GM18909 (cell line): ENCODE data around the gene ETFB.

Source experiments
- ATAC-seq: cut with Tn5 transposase; IDR thresholded peaks from one replicate; pipeline ENCODE4 v1.9.1; 2021; ENCODE audit warnings: mild to moderate bottlenecking; ENCODE audit not compliant: unreplicated experiment, poor library complexity

ETFB gene

DNA sequence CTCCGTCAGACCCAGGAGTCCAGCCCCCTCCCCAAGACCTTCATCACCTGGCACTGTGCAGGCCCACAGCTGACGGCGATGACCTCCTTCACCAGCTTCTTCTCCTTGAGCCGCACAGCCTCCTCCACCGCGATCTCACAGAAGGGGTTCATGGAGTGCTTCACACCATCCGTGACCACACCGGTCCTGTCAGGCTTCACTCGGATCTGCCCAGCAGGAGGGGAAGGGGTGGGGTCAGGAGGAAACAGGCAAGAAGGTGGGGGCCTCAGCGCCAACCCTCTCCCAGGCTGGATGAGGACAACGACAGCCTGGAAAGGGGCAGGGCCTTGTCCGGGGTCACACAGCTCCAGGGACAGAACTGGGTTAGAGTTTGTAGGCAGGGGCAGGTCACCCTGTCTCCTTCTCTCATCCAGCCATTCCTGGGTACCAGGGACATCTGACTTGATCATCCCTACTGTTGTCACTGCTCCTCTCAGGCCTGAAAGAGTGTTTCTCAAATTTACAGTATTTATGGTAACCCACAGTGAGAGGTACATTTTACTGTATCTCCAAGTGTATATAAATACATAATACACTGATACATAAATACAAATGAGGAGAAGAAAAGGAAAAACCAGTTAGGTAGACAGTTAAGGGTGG is 12.0 kb downstream of the ETFB start:
- ATAC-seq = no peak

DNA sequence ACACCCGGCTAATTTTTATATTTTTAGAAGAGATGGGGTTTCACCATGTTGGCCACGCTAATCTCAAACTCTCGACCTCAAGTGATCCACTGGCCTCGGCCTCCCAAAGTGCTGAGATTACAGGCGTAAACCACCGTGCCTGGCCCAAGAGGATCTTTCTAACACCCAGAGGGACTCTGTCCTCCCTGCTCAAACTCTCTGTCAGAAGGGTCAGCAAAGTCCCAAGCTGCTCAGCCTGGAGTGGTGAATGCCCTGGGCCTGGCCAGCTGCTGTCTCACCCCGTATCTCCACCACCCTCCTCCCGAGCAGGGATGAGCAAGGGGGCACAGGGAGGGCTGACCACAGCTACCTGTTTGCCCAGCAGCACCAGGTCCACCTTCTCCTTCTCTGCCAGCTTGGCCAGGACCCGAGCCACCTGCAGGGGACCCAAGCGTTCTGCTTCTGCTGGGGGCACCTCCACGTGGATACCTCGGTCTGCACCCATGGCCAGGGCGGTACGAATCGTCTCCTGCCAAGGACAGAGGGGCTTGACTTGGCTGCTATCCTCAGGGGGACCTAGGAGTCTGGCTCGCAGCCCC is 13.3 kb downstream of the ETFB start:
- no peak for ATAC-seq

GRCh38 chr19:51351266-51351990 is 14.8 kb downstream of the ETFB start:
- ATAC-seq = no peak

DNA sequence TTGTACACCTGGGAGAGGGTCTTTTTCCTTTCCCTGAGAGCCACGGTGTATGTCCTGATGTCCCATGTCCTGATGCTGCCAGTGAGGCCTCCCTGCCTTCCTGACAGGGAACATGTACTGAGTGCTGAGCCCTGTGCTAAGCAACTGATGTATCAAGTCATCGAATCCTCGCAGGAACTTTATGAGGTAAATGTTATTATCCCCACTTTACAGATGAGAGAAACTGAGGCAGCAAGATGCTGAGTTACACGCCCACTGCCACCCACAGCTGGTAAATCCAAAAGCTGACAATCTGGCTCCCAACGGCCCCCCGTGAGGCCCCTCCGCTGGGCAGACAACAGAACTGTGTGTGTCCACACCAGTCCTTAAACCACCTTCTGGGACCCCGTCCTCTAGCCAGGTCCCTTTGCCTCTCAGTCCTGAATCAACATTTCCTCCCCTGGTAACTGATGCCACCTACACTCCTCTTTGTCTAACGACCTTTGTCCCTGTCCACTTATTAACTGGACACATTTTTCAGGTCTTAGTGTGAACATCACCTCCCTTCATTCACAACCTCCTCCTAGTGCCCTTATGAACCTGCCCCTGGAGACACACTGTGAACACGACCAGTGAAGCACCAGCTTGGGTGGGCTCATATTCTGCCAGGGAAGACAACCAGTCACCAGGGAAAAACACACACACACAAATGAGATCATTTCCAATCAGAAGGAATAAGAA is 18.8 kb downstream of the ETFB start:
- no peak for ATAC-seq

DNA sequence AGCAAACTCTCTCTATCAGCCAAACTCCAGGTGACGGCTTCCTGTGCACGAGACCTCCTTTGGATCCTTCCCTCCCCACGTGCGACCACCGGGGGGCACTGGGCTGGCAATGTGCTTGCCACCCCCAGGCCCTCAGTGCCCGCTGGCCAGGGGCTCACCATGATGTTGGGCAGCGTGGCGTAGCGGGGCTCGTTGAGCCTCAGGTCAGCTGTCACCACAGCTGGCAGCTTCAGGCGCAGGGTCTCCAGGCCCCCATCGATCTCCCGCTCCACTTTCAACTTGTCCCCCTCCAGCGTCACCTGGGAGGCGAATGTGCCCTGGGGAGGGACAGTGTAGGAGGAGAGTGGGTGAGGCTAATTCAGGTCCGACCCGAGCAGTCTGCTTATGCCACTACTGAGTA is 19.4 kb downstream of the ETFB start:
- no peak for ATAC-seq

DNA sequence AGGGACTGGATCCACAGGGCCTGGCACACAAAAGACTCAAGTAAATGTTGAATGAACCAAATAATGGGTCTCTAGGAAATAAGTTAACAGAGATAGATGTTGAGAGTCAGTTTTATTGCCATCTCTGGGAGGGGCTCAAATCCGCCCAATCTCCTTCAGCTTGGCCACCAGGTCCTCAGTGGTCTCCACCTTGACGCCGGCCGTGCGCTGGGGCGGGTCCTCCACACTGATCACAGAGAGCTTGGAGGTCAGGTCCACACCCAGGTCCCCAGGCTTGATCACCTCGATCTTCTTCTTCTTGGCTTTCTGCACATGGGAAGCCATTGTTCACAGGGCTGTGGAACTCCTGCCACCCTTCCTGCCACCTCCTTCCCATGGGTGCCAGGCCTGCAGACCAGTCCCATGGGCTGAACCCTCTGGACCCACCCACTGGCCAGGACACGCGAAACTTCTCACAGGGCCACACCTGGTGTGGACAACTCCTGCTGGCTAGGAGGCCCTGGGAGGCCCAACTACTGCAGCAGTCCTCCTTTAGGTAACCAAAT is 21.0 kb downstream of the ETFB start:
- ATAC-seq = no peak

DNA sequence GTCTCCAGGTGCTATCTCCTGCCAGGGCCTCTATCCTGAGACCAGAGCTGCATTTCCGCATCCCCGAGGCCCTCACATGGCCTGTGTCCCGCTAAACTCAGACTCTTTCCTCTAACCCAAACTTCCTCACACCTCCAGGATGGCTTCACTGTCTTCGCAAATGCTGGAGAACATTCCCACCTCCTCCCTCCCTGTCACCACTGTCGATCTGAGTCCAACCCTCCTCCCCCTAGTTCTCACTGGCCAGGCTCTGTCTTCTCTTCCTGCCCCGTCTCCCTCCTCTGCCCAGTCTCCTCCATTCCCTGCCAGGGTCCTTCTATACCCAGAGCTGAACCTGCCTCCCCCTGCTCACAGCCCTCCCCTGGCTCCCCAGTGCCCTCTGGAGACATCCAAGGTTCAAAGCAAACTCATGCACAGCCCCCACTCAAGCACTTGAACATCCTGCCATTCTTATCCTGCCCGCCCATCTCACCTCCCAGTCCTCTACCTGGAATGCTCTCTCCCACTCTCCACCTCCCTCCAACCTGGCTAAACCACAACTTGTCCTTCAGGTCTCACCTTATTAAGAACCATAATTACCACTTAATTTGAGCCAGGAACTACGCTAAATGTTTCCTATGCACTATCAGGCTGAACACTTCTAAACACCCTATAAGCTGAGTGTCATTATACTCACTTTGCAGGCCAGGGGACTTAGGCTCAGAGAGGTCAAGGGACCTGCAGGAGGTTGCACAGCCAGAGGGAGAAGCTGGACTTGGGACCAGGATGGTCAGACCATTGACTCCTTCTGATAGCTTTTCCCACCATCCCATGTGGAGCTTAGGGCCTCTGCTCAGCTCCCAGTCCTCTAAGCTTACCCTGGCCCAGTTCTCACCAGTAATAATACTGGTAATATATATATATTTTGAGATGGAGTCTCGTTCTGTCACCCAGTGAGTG is 23.3 kb downstream of the ETFB start:
- ATAC-seq = no peak

DNA sequence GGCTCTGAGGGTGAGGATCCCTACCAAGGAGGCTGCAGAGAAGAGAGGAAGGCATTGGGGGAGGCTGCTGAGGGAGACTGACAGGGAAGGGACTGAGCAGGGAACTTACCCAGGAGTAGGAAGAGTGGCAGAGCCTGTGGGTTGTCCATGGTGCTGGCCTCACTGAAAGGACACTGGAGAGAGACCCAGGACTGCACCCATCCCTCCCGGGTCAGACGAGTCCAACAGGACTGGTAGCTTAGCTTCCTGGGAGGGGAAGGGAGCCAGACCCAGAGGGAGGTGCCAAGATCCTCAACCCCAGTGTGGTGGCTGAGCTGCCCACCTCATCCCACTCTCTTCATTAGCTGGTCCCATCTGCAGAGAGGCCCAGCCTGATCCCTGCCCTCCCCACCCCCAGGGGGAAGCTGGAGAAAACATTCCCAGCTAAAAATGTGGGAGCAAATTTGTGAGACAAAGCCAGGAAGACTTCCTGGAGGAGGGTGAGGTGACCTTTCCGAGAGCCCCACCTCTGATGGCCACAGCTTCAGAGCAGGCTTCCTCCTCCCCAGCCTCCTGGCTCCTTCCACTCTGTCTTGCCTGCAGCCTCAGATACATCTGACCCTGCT is 24.1 kb downstream of the ETFB start, which contains the start of gene VSIG10L:
Gene VSIG10L (minus strand): TSS at position 164 of the 605 bp plus-strand sequence. CDS start 15 bp downstream, at position 149.
- no peak for ATAC-seq

- ATAC-seq = no peak
Observed at GRCh38 chr19:51341066-51341465, 25.1 kb downstream of the ETFB start.

GRCh38 chr19:51339687-51340656 is 26.2 kb downstream of the ETFB start:
- ATAC-seq = peak; percentile 46

GRCh38 chr19:51339313-51339686 is 26.9 kb downstream of the ETFB start:
- ATAC-seq = no peak

GRCh38 chr19:51338563-51339312 is 27.4 kb downstream of the ETFB start:
- ATAC-seq = peak; percentile 63

- ATAC-seq = no peak
Observed at GRCh38 chr19:51337861-51338562, 28.2 kb downstream of the ETFB start.

DNA sequence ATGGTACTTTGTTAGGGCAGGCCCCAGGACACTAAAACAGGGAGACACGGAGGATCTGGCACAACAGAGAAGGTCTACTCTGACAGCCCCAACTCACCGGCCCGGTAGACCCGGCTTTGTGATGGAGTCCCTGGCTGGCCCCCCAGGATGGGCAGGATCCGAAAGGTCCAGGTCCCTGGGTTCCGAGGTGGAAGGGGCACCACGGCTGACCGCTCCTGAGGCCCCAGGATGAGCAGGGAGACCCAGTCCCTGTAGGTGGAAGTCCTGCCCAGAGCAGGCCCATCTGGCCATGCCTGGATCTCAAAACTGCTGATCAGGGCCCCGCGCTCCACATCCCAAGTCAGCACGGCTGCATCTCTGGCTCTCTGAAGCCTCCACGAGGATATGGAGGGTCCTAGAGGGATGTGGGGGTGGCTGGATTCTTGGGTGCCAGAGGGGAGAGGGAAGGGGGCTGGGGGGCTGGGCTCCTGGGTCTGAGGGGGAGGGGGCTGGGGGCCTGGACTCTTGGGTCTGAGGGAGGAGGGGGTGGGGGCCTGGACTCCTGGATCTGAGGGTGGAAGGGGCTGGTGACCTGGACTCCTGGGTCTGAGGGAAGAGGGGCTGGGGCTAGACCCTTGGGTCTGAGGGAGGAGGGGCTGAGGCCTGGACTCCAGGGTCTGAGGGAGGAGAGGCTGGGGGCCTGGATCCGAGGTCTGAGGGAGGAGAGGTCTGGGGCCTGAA is 28.9 kb downstream of the ETFB start:
- no peak for ATAC-seq

GRCh38 chr19:51333836-51334460 is 32.2 kb downstream of the ETFB start:
- ATAC-seq = no peak

GRCh38 chr19:51331716-51332115 is 34.5 kb downstream of the ETFB start:
- ATAC-seq = no peak
